ENCODE measurements around the gene HOXD9. TPM values are rescaled to one million over a fixed set of nuclear protein-coding genes. Genes with fewer than 3 reads are reported as not detected.

Gene HOXD9
- polyA plus RNA-seq, 1 donor = 84.0 TPM

- no peak for DNase-seq
These were observed 29.1 kb downstream of the HOXD9 start, which contains the start of gene HOXD4 for GRCh38 chr2:176151442-176152287. Gene HOXD4 (plus strand): TSS chr2:176151550. CDS start chr2:176151634, 84 bp downstream.

GRCh38 chr2:176152350-176153181 is 30.0 kb downstream of the HOXD9 start:
- no peak for DNase-seq

- DNase-seq = no peak
These were observed 32.2 kb downstream of the HOXD9 start for GRCh38 chr2:176154576-176155252.

GRCh38 chr2:176155356-176156044 is 33.0 kb downstream of the HOXD9 start:
- DNase-seq = no peak

GRCh38 chr2:176156301-176156806 is 33.8 kb downstream of the HOXD9 start:
- DNase-seq = no peak

GRCh38 chr2:176156807-176157498 is 34.4 kb downstream of the HOXD9 start, which contains the start of gene HOXD3:
Gene HOXD3 (plus strand): TSS chr2:176157307. CDS start chr2:176169115, 11,808 bp downstream.
- DNase-seq = peak; percentile 71

- DNase-seq = peak; percentile 74
These were observed 35.1 kb downstream of the HOXD9 start for GRCh38 chr2:176157499-176158185.

GRCh38 chr2:176158186-176158591 is 35.7 kb downstream of the HOXD9 start:
- DNase-seq = peak; percentile 38

GRCh38 chr2:176158855-176159662 is 36.5 kb downstream of the HOXD9 start:
- DNase-seq = peak; percentile 83

GRCh38 chr2:176159663-176160250 is 37.2 kb downstream of the HOXD9 start:
- no peak for DNase-seq

- peak; percentile 55 for DNase-seq
These were observed 37.9 kb downstream of the HOXD9 start for GRCh38 chr2:176160251-176160985.

GRCh38 chr2:176160986-176161824 is 38.7 kb downstream of the HOXD9 start:
- DNase-seq = peak; percentile 32

- DNase-seq = peak; percentile 75
These were observed 39.5 kb downstream of the HOXD9 start for GRCh38 chr2:176161825-176162626.

- peak; percentile 92 for DNase-seq
These were observed 40.6 kb downstream of the HOXD9 start for GRCh38 chr2:176162911-176163671.

GRCh38 chr2:176163672-176164056 is 41.1 kb downstream of the HOXD9 start:
- no peak for DNase-seq

All from left kidney (tissue), 2 donors.